Endothelial cell of umbilical vein (primary cell): ENCODE results near the gene RAB43.

Source experiments
- POLR2A ChIP-seq: IDR thresholded peaks from 2 replicates; pipeline ENCODE4 v1.6.1; 2012; ENCODE audit warnings: low read depth, mild to moderate bottlenecking, control low read depth, low read length
- TF ChIP-seq, protein P1 (sequence below), 2 donors: IDR thresholded peaks; 1 replicate in 1 of 2; 2 replicates in 1 of 2; pipeline ENCODE4 v1.5.1; 2011; ENCODE audit warnings: low read length in 2 of 2, mild to moderate bottlenecking in 2 of 2, moderate library complexity in 2 of 2, control low read depth in 1 of 2, inconsistent platforms in 1 of 2, low read depth in 1 of 2; ENCODE audit not compliant: insufficient read depth in 1 of 2; ENCODE audit errors: extremely low read depth in 1 of 2

DNA sequence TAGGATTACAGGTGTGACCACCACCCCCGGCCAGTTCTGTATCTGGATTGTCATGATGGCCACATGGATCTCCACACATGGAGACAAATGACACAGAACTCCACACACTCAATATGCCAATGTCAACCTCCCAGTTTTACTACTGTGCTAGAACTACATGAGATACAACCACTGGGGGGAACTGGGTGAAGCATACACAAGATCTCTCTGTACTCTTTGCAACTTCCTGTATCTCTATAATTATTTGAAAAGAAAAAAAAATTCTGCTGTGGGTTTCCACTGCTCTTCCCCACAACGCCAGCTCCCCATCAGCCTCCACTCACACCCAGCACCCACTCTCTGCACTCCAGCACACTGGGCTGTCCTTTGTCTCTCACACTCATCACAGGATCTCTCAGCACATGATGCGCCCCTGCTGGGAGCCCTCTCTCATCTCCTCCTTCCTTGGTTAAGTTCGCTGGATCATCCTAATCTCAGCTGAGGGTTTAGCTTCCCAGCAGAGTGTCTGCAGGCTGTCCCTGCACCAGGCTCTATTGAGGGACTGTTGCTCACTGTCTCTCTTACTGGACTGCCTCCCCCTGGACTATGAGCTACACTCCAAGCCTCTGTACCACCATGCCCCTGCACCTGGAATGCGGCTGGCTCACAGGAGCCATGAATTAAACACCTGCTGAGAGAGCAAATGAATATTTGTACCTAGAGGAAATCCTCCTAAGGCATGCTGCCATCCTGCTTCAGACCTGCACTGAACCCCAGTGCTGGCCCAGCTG, 10.7 kb upstream of the RAB43 start:
- TF ChIP-seq, protein P1, sequence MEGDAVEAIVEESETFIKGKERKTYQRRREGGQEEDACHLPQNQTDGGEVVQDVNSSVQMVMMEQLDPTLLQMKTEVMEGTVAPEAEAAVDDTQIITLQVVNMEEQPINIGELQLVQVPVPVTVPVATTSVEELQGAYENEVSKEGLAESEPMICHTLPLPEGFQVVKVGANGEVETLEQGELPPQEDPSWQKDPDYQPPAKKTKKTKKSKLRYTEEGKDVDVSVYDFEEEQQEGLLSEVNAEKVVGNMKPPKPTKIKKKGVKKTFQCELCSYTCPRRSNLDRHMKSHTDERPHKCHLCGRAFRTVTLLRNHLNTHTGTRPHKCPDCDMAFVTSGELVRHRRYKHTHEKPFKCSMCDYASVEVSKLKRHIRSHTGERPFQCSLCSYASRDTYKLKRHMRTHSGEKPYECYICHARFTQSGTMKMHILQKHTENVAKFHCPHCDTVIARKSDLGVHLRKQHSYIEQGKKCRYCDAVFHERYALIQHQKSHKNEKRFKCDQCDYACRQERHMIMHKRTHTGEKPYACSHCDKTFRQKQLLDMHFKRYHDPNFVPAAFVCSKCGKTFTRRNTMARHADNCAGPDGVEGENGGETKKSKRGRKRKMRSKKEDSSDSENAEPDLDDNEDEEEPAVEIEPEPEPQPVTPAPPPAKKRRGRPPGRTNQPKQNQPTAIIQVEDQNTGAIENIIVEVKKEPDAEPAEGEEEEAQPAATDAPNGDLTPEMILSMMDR (IDR thresholded peaks at IDR 0.05; ENCODE audit: extremely low read depth in 1 of 2, insufficient read depth in 1 of 2, low read depth in 1 of 2, low read length in 2 of 2) = no peak
- TF ChIP-seq POLR2A = no peak
